Measurements from ENCODE around the gene JPH3. TPM values are rescaled to one million over a fixed set of nuclear protein-coding genes. Genes with fewer than 3 reads are reported as not detected.

The JPH3 gene
- total RNA-seq, 1 experiment from 2014 or later = 0.57 TPM

- Mint-ChIP-seq H3K27ac (ENCODE audit: unreplicated experiment) (no peak overlapping the region), H3K4me1 (ENCODE audit: low read depth, unreplicated experiment) (no peaks in the 10 kb centered on the region), H3K9me3 (ENCODE audit: low read depth, unreplicated experiment) (no peaks in the 10 kb centered on the region), H3K36me3 (ENCODE audit: insufficient read depth, unreplicated experiment) (peaks cover 71% of the 10 kb centered on the region), H3K27me3 (ENCODE audit: unreplicated experiment) (no peaks in the 10 kb centered on the region), H3K4me3 (ENCODE audit: low read depth, unreplicated experiment) (no peak overlapping the region)
- TF ChIP-seq CTCF (IDR thresholded peaks at IDR 0.05; ENCODE audit: unreplicated experiment) = no peak
- DNase-seq = no peak
- intact Hi-C loops (cut with micrococcal nuclease; ENCODE audit: unreplicated experiment) = no loop called here
- CTCF ChIA-PET = no interaction called here
- BruUV-seq (replicated peaks) = TSS peak; percentile 11
Measured at GRCh38 chr16:87694441-87695125, 92.3 kb downstream of the JPH3 start.

GRCh38 chr16:87695534-87695933 is 93.2 kb downstream of the JPH3 start:
- BruUV-seq (replicated peaks) = no TSS peak
- Mint-ChIP-seq H3K36me3 (ENCODE audit: insufficient read depth, unreplicated experiment) (peaks cover 67% of the 10 kb centered on the region), H3K9me3 (ENCODE audit: low read depth, unreplicated experiment) (no peaks in the 10 kb centered on the region), H3K4me1 (ENCODE audit: low read depth, unreplicated experiment) (no peaks in the 10 kb centered on the region), H3K27ac (ENCODE audit: unreplicated experiment) (no peak overlapping the region), H3K4me3 (ENCODE audit: low read depth, unreplicated experiment) (no peak overlapping the region), H3K27me3 (ENCODE audit: unreplicated experiment) (no peaks in the 10 kb centered on the region)
- CTCF ChIA-PET = no interaction called here
- no peak for TF ChIP-seq CTCF (IDR thresholded peaks at IDR 0.05; ENCODE audit: unreplicated experiment)
- intact Hi-C loops (cut with micrococcal nuclease; ENCODE audit: unreplicated experiment) = no loop called here
- DNase-seq = no peak

- CTCF ChIA-PET = no interaction called here
- H3K4me1 Mint-ChIP-seq (ENCODE audit: low read depth, unreplicated experiment) = no peaks in the 10 kb centered on the region
- no peak for TF ChIP-seq CTCF (IDR thresholded peaks at IDR 0.05; ENCODE audit: unreplicated experiment)
- peaks cover 65% of the 10 kb centered on the region for H3K36me3 Mint-ChIP-seq (ENCODE audit: insufficient read depth, unreplicated experiment)
- no TSS peak for BruUV-seq (replicated peaks)
- no peaks in the 10 kb centered on the region for H3K27me3 Mint-ChIP-seq (ENCODE audit: unreplicated experiment)
- no peak for DNase-seq
- H3K9me3 Mint-ChIP-seq (ENCODE audit: low read depth, unreplicated experiment) = no peaks in the 10 kb centered on the region
- H3K4me3 Mint-ChIP-seq (ENCODE audit: low read depth, unreplicated experiment) = no peak overlapping the region
- H3K27ac Mint-ChIP-seq (ENCODE audit: unreplicated experiment) = no peak overlapping the region
- intact Hi-C loops (cut with micrococcal nuclease; ENCODE audit: unreplicated experiment) = no loop called here
Measured at GRCh38 chr16:87696726-87697125, 94.4 kb downstream of the JPH3 start.

- Mint-ChIP-seq H3K27ac (ENCODE audit: unreplicated experiment) (no peak overlapping the region), H3K4me3 (ENCODE audit: low read depth, unreplicated experiment) (no peak overlapping the region), H3K4me1 (ENCODE audit: low read depth, unreplicated experiment) (no peaks in the 10 kb centered on the region), H3K27me3 (ENCODE audit: unreplicated experiment) (no peaks in the 10 kb centered on the region), H3K36me3 (ENCODE audit: insufficient read depth, unreplicated experiment) (peaks cover 64% of the 10 kb centered on the region), H3K9me3 (ENCODE audit: low read depth, unreplicated experiment) (no peaks in the 10 kb centered on the region)
- CTCF ChIA-PET = interaction anchor here (0.6 kb wide), 1 partner anchor 108 kb away, joined by 3 read pairs; no protein-coding TSS in a partner anchor
- no peak for DNase-seq
- TF ChIP-seq CTCF (IDR thresholded peaks at IDR 0.05; ENCODE audit: unreplicated experiment) = no peak
- intact Hi-C loops (cut with micrococcal nuclease; ENCODE audit: unreplicated experiment) = no loop called here
- no TSS peak for BruUV-seq (replicated peaks)
Measured at GRCh38 chr16:87697256-87697655, 94.9 kb downstream of the JPH3 start.

All from Calu3 (cell line).